RWPE2 (cell line): Measurements from ENCODE around the gene MXRA7.

Source experiments
- ATAC-seq: fragments of 200-7000 bp; cut with Tn5 transposase; 3 replicates; pipeline ENCODE4 v1.9.1; 2021; ENCODE audit warnings: low read depth
- DNase-seq: peaks from one replicate; pipeline ENCODE4 v3.0.0-alpha.2; 2020; ENCODE audit warnings: low spot score
- H3K27ac ChIP-seq: fragments of 450-650 bp; 2 replicates; pipeline ENCODE4 v1.5.1; 2017; ENCODE audit warnings: mild to moderate bottlenecking; ENCODE audit not compliant: poor library complexity, severe bottlenecking
- H3K27me3 ChIP-seq: fragments of 250-450 bp; sonication (Bioruptor Pico); 2 replicates; pipeline ENCODE4 v1.5.1; 2021; ENCODE audit warnings: mild to moderate bottlenecking, moderate library complexity; ENCODE audit not compliant: insufficient read depth, poor library complexity, severe bottlenecking
- H3K36me3 ChIP-seq: fragments of 250-450 bp; sonication (Bioruptor Pico); 2 replicates; pipeline ENCODE4 v1.5.1; 2020; ENCODE audit warnings: low read depth, mild to moderate bottlenecking, moderate library complexity
- H3K4me1 ChIP-seq: fragments of 250-450 bp; sonication (Bioruptor Pico); 2 replicates; pipeline ENCODE4 v1.5.1; 2021; ENCODE audit warnings: mild to moderate bottlenecking, moderate library complexity; ENCODE audit not compliant: insufficient read depth, poor library complexity, severe bottlenecking
- H3K4me3 ChIP-seq: fragments of 250-450 bp; sonication (Bioruptor Pico); 2 replicates; pipeline ENCODE4 v1.5.1; 2021; ENCODE audit warnings: mild to moderate bottlenecking, moderate library complexity; ENCODE audit not compliant: severe bottlenecking
- H3K9me3 ChIP-seq: fragments of 250-450 bp; sonication (Bioruptor Pico); 2 replicates; pipeline ENCODE4 v1.5.1; 2021; ENCODE audit warnings: mild to moderate bottlenecking, moderate library complexity; ENCODE audit not compliant: severe bottlenecking
- TF ChIP-seq, protein P1 (sequence below): fragments of 450-650 bp; IDR thresholded peaks from one replicate; pipeline ENCODE4 v1.5.1; 2017; ENCODE audit warnings: mild to moderate bottlenecking, moderate library complexity; ENCODE audit not compliant: poor library complexity, severe bottlenecking

The MXRA7 gene, protein sequence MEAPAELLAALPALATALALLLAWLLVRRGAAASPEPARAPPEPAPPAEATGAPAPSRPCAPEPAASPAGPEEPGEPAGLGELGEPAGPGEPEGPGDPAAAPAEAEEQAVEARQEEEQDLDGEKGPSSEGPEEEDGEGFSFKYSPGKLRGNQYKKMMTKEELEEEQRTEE

DNA sequence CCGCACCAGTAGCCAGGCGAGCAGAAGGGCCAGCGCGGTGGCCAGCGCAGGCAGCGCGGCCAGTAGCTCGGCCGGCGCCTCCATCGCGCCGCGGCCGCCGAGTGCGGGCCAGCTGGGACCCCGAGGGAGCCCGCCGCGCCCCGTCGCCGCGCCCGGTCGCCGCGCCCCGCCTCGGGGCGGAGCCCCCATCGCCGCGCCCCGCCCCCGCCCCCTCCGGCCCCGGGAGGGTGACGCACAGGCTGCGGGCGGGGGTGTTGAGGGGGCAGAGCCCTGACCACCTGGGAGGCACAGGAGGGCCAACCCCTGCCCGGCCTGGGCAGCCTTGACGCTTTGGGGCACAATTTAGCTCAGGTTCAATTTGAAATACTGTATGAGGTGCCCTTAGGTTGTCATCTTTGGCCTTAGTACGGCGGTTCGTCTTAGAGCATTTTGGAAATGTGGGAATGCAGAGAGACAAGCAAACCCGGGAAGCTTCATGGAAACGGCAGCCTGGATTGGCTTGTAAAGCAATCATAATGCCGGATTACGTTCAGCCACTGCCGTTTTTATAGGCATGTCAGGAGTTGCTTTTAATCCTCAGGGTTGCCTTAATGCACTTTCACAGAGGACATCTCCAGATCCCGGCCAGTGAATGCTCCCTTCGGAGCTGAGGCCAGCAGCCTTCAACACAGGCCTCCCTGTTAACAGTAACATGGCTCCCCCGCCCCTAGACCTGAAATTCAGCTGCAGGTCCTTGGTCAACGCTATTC is at the start of gene MXRA7:
Gene MXRA7 (minus strand): TSS at position 103 of the 749 bp plus-strand sequence. CDS start 19 bp downstream, at position 84.
- peaks cover 31% of the 10 kb centered on the region for H3K36me3 ChIP-seq
- ATAC-seq (peak; percentile 60), DNase-seq (no peak)
- H3K9me3 ChIP-seq: no peaks in the 10 kb centered on the region
- no peaks in the 10 kb centered on the region for H3K4me1 ChIP-seq
- H3K4me3 ChIP-seq: peak within 1 kb of the TSS; percentile 73
- H3K27me3 ChIP-seq: no peaks in the 10 kb centered on the region
- H3K27ac ChIP-seq: peak within 1 kb of the TSS; percentile 57
- TF ChIP-seq, protein P1, sequence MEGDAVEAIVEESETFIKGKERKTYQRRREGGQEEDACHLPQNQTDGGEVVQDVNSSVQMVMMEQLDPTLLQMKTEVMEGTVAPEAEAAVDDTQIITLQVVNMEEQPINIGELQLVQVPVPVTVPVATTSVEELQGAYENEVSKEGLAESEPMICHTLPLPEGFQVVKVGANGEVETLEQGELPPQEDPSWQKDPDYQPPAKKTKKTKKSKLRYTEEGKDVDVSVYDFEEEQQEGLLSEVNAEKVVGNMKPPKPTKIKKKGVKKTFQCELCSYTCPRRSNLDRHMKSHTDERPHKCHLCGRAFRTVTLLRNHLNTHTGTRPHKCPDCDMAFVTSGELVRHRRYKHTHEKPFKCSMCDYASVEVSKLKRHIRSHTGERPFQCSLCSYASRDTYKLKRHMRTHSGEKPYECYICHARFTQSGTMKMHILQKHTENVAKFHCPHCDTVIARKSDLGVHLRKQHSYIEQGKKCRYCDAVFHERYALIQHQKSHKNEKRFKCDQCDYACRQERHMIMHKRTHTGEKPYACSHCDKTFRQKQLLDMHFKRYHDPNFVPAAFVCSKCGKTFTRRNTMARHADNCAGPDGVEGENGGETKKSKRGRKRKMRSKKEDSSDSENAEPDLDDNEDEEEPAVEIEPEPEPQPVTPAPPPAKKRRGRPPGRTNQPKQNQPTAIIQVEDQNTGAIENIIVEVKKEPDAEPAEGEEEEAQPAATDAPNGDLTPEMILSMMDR: no peak

DNA sequence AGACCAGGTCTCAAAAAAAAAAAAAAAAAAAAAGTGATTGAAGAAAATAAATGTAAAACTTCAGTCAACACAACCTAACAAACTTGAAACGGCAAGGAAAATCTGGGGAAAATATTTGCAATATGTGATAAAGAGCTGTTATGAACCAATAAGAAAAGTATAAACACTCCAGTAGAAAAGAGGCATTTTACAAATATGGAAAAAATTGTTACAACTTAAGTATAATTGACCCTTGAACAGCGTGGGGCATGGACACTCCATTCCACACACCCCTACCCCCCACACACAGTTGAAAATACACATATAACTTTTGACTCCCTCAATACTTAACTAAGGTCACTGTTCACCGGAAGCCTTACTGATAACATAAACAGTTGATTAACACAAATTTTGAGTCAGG is 47.8 kb upstream of the MXRA7 start:
- H3K4me1 ChIP-seq: no peaks in the 10 kb centered on the region
- H3K27ac ChIP-seq: no peak overlapping the region
- no peak for DNase-seq
- TF ChIP-seq, protein P1: no peak
- no peaks in the 10 kb centered on the region for H3K9me3 ChIP-seq
- H3K27me3 ChIP-seq: no peaks in the 10 kb centered on the region
- no peak for ATAC-seq
- H3K4me3 ChIP-seq: no peak overlapping the region
- H3K36me3 ChIP-seq: peaks cover 26% of the 10 kb centered on the region

DNA sequence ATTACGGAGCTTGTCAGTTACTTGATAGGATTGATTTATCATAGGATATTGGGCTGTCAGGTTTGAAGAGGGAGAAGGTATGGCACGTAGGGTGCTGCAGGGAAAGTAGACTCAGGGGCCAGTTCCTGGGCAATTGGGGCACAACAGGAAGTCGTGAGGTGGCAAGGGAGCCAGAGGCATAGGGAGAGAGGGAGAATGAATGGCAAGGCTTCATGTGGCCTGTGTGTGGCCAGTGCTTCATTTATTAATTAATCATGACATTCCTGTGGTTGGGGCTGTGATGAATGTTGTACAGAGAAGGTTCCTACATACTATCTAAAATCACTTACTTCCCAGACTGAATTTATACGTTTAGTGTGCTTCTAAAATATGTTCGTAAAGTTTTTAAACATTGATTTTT is 46.5 kb upstream of the MXRA7 start:
- DNase-seq: no peak
- TF ChIP-seq, protein P1: no peak
- no peak overlapping the region for H3K27ac ChIP-seq
- peaks cover 4% of the 10 kb centered on the region for H3K4me1 ChIP-seq
- H3K36me3 ChIP-seq: peaks cover 26% of the 10 kb centered on the region
- no peaks in the 10 kb centered on the region for H3K27me3 ChIP-seq
- no peak; the same call in 2 of the 3 replicates for ATAC-seq
- H3K9me3 ChIP-seq: no peaks in the 10 kb centered on the region
- no peak overlapping the region for H3K4me3 ChIP-seq

DNA sequence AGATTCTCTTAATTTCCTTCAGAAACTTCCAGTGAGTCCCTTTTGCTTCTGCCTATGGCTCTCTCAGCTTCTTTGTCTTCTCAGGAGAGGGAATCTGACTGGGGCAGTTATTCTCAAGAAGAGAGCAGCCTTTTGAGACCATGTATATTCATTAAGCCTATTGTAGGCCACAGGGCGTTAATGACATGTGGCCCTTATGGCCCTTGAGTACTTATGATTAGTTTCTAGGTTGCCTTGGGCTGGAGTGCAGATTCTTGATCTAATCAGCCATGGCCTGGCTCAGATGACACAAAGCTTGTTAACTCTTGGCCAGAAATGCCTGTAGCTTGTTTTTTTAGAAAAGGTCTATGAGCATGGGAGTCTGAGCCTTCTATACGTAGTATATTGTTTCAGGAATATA is 44.5 kb upstream of the MXRA7 start:
- ATAC-seq: no peak
- H3K9me3 ChIP-seq: no peaks in the 10 kb centered on the region
- TF ChIP-seq, protein P1: no peak
- peaks cover 26% of the 10 kb centered on the region for H3K36me3 ChIP-seq
- no peak overlapping the region for H3K4me3 ChIP-seq
- H3K4me1 ChIP-seq: peaks cover 4% of the 10 kb centered on the region
- no peak overlapping the region for H3K27ac ChIP-seq
- no peak for DNase-seq
- H3K27me3 ChIP-seq: no peaks in the 10 kb centered on the region
